WTC11 (cell line): Measurements from ENCODE around the gene PNMT. TPM values are rescaled to one million over a fixed set of nuclear protein-coding genes. Genes with fewer than 3 reads are reported as not detected.

ENCODE experiments used
- ATAC-seq: fragments of 200-7000 bp; cut with Tn5 transposase; 2 replicates; pipeline ENCODE4 v1.10.0; 2021; ENCODE audit warnings: mild to moderate bottlenecking, moderate library complexity
- CTCF ChIA-PET: fragments of 300-600 bp; sonication (Branson Sonifier 250); formaldehyde crosslinking; loops from one replicate; lab custom pipeline; 2021; ENCODE audit warnings: antibody characterized with exemption; lab: Charles Lee
- POLR2A ChIA-PET: fragments of 350-600 bp; sonication (Branson Sonifier 250); formaldehyde crosslinking; loops from one replicate; lab custom pipeline; 2021; ENCODE audit warnings: antibody characterized with exemption; lab: Charles Lee
- DNase-seq: peaks from one replicate; pipeline ENCODE4 v3.0.0; 2021; ENCODE audit warnings: low spot score
- H3K27ac Mint-ChIP-seq: 2 replicates; pipeline ENCODE4 v1.8.0; 2021; ENCODE audit warnings: mixed read lengths
- H3K27me3 Mint-ChIP-seq: 2 replicates; pipeline ENCODE4 v1.8.0; 2021; ENCODE audit warnings: low read depth, mild to moderate bottlenecking, moderate library complexity, mixed read lengths
- H3K36me3 Mint-ChIP-seq: 2 replicates; pipeline ENCODE4 v1.8.0; 2021; ENCODE audit warnings: mixed read lengths
- H3K4me1 Mint-ChIP-seq: 2 replicates; pipeline ENCODE4 v1.8.0; 2022; ENCODE audit warnings: mixed read lengths
- H3K4me3 Mint-ChIP-seq: 2 replicates; pipeline ENCODE4 v1.8.0; 2021; ENCODE audit warnings: mild to moderate bottlenecking, moderate library complexity, mixed read lengths
- H3K9me3 Mint-ChIP-seq: 2 replicates; pipeline ENCODE4 v1.8.0; 2021; ENCODE audit warnings: mixed read lengths
- ETV6 ChIP-seq: sonication (generic); formaldehyde crosslinking; IDR thresholded peaks from 2 replicates; pipeline ENCODE4 v1.8.1; 2022; ENCODE audit warnings: mild to moderate bottlenecking, missing genetic modification reagents
- FOXK1 ChIP-seq: sonication (generic); formaldehyde crosslinking; IDR thresholded peaks from 2 replicates; pipeline ENCODE4 v1.8.0; 2022; ENCODE audit warnings: mild to moderate bottlenecking, moderate library complexity, missing genetic modification reagents
- MXD4 ChIP-seq: fragments of 250-450 bp; sonication (Bioruptor Pico); IDR thresholded peaks from 2 replicates; pipeline ENCODE4 v1.8.0; 2021; ENCODE audit warnings: mild to moderate bottlenecking, moderate library complexity, borderline replicate concordance
- NFE2L1 ChIP-seq: sonication (generic); formaldehyde crosslinking; IDR thresholded peaks from 2 replicates; pipeline ENCODE4 v1.8.1; 2023; ENCODE audit warnings: missing genetic modification reagents
- NR3C1 ChIP-seq: sonication (generic); formaldehyde crosslinking; conservative IDR thresholded peaks from 2 replicates; pipeline ENCODE4 v1.8.1; 2023; ENCODE audit warnings: low read depth, mild to moderate bottlenecking, missing genetic modification reagents
- STAT6 ChIP-seq: sonication (generic); formaldehyde crosslinking; conservative IDR thresholded peaks from 2 replicates; pipeline ENCODE4 v1.8.1; 2023; ENCODE audit warnings: mild to moderate bottlenecking, low read depth, missing genetic modification reagents, moderate library complexity
- TEAD1 ChIP-seq: sonication (generic); formaldehyde crosslinking; IDR thresholded peaks from 2 replicates; pipeline ENCODE4 v1.8.0; 2022; ENCODE audit warnings: mild to moderate bottlenecking, missing genetic modification reagents
- TP53 ChIP-seq: sonication (generic); formaldehyde crosslinking; IDR thresholded peaks from 2 replicates; pipeline ENCODE4 v1.8.1; 2023; ENCODE audit warnings: mild to moderate bottlenecking, missing genetic modification reagents
- ZBTB21 ChIP-seq: sonication (generic); formaldehyde crosslinking; IDR thresholded peaks from 2 replicates; pipeline ENCODE4 v1.8.1; 2023; ENCODE audit warnings: mild to moderate bottlenecking, missing genetic modification reagents, borderline replicate concordance
- ZMAT4 ChIP-seq: fragments of 250-450 bp; sonication (Bioruptor Pico); IDR thresholded peaks from 2 replicates; pipeline ENCODE4 v1.9.0; 2021; ENCODE audit warnings: mild to moderate bottlenecking
- ZNF396 ChIP-seq: fragments of 250-450 bp; sonication (Bioruptor Pico); IDR thresholded peaks from 2 replicates; pipeline ENCODE4 v1.8.0; 2021; ENCODE audit warnings: mild to moderate bottlenecking, moderate library complexity, borderline replicate concordance
- total RNA-seq: library from RNA; stranded (reverse); gene quantifications from 3 replicates; pipeline ENCODE4 v1.2.3, GENCODE V29; 2021
- TF ChIP-seq, protein P1 (sequence below): sonication (generic); formaldehyde crosslinking; IDR thresholded peaks from 2 replicates; pipeline ENCODE4 v1.8.0; 2023; ENCODE audit warnings: mild to moderate bottlenecking, missing genetic modification reagents
- TF ChIP-seq, protein P2 (sequence below): sonication (generic); formaldehyde crosslinking; IDR thresholded peaks from 2 replicates; pipeline ENCODE4 v1.8.0; 2022; ENCODE audit warnings: mild to moderate bottlenecking, missing genetic modification reagents
- TF ChIP-seq, protein P3 (sequence below): sonication (generic); formaldehyde crosslinking; IDR thresholded peaks from 2 replicates; pipeline ENCODE4 v1.8.1; 2022; ENCODE audit warnings: missing genetic modification reagents, borderline replicate concordance
- TF ChIP-seq, protein P4 (sequence below): fragments of 250-450 bp; sonication (Bioruptor Pico); IDR thresholded peaks from 2 replicates; pipeline ENCODE4 v1.9.0; 2021; ENCODE audit warnings: mild to moderate bottlenecking, borderline replicate concordance

Gene PNMT
- total RNA-seq, 1 experiment from 2014 or later = 3.1 TPM

- Mint-ChIP-seq H3K27me3 (no peaks in the 10 kb centered on the region), H3K9me3 (no peaks in the 10 kb centered on the region)
- no peak for ATAC-seq
- TF ChIP-seq NR3C1 (CRISPR knock-in tag) (no peak), ETV6 (CRISPR knock-in tag) (no peak), MXD4 (CRISPR knock-in tag) (no peak), ZMAT4 (no peak), ZNF396 (CRISPR knock-in tag) (no peak), TP53 (CRISPR knock-in tag) (no peak), ZBTB21 (CRISPR knock-in tag) (no peak), STAT6 (no peak)
- TF ChIP-seq, protein P1, sequence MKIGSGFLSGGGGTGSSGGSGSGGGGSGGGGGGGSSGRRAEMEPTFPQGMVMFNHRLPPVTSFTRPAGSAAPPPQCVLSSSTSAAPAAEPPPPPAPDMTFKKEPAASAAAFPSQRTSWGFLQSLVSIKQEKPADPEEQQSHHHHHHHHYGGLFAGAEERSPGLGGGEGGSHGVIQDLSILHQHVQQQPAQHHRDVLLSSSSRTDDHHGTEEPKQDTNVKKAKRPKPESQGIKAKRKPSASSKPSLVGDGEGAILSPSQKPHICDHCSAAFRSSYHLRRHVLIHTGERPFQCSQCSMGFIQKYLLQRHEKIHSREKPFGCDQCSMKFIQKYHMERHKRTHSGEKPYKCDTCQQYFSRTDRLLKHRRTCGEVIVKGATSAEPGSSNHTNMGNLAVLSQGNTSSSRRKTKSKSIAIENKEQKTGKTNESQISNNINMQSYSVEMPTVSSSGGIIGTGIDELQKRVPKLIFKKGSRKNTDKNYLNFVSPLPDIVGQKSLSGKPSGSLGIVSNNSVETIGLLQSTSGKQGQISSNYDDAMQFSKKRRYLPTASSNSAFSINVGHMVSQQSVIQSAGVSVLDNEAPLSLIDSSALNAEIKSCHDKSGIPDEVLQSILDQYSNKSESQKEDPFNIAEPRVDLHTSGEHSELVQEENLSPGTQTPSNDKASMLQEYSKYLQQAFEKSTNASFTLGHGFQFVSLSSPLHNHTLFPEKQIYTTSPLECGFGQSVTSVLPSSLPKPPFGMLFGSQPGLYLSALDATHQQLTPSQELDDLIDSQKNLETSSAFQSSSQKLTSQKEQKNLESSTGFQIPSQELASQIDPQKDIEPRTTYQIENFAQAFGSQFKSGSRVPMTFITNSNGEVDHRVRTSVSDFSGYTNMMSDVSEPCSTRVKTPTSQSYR (CRISPR knock-in tag) = no peak
- TF ChIP-seq, all 79 proteins: peak for 0
- H3K4me1 Mint-ChIP-seq = peaks cover 59% of the 10 kb centered on the region
- H3K36me3 Mint-ChIP-seq = no peaks in the 10 kb centered on the region
- H3K4me3 Mint-ChIP-seq = no peak overlapping the region
- CTCF ChIA-PET = interaction anchor here (1.0 to 3.7 kb wide), 12 partner anchors 10 to 76 kb away, joined by 3 to 29 read pairs (median 6); partner anchors contain the start of gene MIEN1
- no peak for DNase-seq
- H3K27ac Mint-ChIP-seq = peak overlapping the region; percentile 97
- POLR2A ChIA-PET = no interaction called here
Measured at GRCh38 chr17:39695089-39695474, 26.8 kb downstream of the PNMT start.

GRCh38 chr17:39696731-39697130 is 28.5 kb downstream of the PNMT start:
- POLR2A ChIA-PET = interaction anchor here (1.3 to 1.8 kb wide), 3 partner anchors 9 to 43 kb away, joined by 4 to 10 read pairs (median 5); partner anchors contain the start of genes MIEN1 and PGAP3
- CTCF ChIA-PET = interaction anchor here (0.7 to 3.7 kb wide), 17 partner anchors 8 to 149 kb away, joined by 3 to 29 read pairs (median 6); partner anchors contain the start of genes MIEN1, PGAP3, PNMT and PPP1R1B
- no peaks in the 10 kb centered on the region for H3K9me3 Mint-ChIP-seq
- H3K36me3 Mint-ChIP-seq = no peaks in the 10 kb centered on the region
- TF ChIP-seq NFE2L1 (CRISPR knock-in tag) (no peak), TEAD1 (CRISPR knock-in tag) (no peak), FOXK1 (CRISPR knock-in tag) (no peak)
- TF ChIP-seq, protein P2, sequence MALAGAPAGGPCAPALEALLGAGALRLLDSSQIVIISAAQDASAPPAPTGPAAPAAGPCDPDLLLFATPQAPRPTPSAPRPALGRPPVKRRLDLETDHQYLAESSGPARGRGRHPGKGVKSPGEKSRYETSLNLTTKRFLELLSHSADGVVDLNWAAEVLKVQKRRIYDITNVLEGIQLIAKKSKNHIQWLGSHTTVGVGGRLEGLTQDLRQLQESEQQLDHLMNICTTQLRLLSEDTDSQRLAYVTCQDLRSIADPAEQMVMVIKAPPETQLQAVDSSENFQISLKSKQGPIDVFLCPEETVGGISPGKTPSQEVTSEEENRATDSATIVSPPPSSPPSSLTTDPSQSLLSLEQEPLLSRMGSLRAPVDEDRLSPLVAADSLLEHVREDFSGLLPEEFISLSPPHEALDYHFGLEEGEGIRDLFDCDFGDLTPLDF = no peak
- TF ChIP-seq, protein P3, sequence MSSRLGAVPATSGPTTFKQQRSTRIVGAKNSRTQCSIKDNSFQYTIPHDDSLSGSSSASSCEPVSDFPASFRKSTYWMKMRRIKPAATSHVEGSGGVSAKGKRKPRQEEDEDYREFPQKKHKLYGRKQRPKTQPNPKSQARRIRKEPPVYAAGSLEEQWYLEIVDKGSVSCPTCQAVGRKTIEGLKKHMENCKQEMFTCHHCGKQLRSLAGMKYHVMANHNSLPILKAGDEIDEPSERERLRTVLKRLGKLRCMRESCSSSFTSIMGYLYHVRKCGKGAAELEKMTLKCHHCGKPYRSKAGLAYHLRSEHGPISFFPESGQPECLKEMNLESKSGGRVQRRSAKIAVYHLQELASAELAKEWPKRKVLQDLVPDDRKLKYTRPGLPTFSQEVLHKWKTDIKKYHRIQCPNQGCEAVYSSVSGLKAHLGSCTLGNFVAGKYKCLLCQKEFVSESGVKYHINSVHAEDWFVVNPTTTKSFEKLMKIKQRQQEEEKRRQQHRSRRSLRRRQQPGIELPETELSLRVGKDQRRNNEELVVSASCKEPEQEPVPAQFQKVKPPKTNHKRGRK (CRISPR knock-in tag) = no peak
- TF ChIP-seq, protein P4, sequence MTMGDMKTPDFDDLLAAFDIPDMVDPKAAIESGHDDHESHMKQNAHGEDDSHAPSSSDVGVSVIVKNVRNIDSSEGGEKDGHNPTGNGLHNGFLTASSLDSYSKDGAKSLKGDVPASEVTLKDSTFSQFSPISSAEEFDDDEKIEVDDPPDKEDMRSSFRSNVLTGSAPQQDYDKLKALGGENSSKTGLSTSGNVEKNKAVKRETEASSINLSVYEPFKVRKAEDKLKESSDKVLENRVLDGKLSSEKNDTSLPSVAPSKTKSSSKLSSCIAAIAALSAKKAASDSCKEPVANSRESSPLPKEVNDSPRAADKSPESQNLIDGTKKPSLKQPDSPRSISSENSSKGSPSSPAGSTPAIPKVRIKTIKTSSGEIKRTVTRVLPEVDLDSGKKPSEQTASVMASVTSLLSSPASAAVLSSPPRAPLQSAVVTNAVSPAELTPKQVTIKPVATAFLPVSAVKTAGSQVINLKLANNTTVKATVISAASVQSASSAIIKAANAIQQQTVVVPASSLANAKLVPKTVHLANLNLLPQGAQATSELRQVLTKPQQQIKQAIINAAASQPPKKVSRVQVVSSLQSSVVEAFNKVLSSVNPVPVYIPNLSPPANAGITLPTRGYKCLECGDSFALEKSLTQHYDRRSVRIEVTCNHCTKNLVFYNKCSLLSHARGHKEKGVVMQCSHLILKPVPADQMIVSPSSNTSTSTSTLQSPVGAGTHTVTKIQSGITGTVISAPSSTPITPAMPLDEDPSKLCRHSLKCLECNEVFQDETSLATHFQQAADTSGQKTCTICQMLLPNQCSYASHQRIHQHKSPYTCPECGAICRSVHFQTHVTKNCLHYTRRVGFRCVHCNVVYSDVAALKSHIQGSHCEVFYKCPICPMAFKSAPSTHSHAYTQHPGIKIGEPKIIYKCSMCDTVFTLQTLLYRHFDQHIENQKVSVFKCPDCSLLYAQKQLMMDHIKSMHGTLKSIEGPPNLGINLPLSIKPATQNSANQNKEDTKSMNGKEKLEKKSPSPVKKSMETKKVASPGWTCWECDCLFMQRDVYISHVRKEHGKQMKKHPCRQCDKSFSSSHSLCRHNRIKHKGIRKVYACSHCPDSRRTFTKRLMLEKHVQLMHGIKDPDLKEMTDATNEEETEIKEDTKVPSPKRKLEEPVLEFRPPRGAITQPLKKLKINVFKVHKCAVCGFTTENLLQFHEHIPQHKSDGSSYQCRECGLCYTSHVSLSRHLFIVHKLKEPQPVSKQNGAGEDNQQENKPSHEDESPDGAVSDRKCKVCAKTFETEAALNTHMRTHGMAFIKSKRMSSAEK = no peak
- DNase-seq = no peak
- peak overlapping the region; percentile 16; the same call in 1 of the 2 replicates for H3K4me3 Mint-ChIP-seq
- H3K27me3 Mint-ChIP-seq = no peaks in the 10 kb centered on the region
- ATAC-seq = no peak
- H3K27ac Mint-ChIP-seq = peak overlapping the region; percentile 88
- H3K4me1 Mint-ChIP-seq = peaks cover 56% of the 10 kb centered on the region
